ENCODE results near the gene TBC1D4.

- TF ChIP-seq, protein P1, sequence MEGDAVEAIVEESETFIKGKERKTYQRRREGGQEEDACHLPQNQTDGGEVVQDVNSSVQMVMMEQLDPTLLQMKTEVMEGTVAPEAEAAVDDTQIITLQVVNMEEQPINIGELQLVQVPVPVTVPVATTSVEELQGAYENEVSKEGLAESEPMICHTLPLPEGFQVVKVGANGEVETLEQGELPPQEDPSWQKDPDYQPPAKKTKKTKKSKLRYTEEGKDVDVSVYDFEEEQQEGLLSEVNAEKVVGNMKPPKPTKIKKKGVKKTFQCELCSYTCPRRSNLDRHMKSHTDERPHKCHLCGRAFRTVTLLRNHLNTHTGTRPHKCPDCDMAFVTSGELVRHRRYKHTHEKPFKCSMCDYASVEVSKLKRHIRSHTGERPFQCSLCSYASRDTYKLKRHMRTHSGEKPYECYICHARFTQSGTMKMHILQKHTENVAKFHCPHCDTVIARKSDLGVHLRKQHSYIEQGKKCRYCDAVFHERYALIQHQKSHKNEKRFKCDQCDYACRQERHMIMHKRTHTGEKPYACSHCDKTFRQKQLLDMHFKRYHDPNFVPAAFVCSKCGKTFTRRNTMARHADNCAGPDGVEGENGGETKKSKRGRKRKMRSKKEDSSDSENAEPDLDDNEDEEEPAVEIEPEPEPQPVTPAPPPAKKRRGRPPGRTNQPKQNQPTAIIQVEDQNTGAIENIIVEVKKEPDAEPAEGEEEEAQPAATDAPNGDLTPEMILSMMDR (IDR thresholded peaks at IDR 0.05): no peak
- TF ChIP-seq POLR2A (IDR thresholded peaks at IDR 0.05; ENCODE audit: low read depth): no peak
These were observed 11.3 kb downstream of the TBC1D4 start for GRCh38 chr13:75470676-75471075.

Measured in esophagus muscularis mucosa (tissue), 3 donors.